WERI-Rb-1 (cell line): Measurements from ENCODE around the gene TIPARP.

Experiments
- DNase-seq: peaks from one replicate; pipeline ENCODE4 v3.0.0-alpha.2; 2020
- H3K27ac ChIP-seq: fragments of 250-450 bp; sonication (Bioruptor Pico); 2 replicates; pipeline ENCODE4 v1.5.1; 2020; ENCODE audit warnings: mild to moderate bottlenecking, moderate library complexity
- H3K27me3 ChIP-seq: fragments of 250-450 bp; sonication (Bioruptor Pico); 2 replicates; pipeline ENCODE4 v1.5.1; 2021; ENCODE audit warnings: mild to moderate bottlenecking, low read depth, moderate library complexity; ENCODE audit not compliant: insufficient read depth, severe bottlenecking
- H3K36me3 ChIP-seq: fragments of 250-450 bp; sonication (Bioruptor Pico); 2 replicates; pipeline ENCODE4 v1.5.1; 2020; ENCODE audit warnings: mild to moderate bottlenecking, moderate library complexity
- H3K4me3 ChIP-seq: 2 replicates; pipeline ENCODE4 v1.5.1; 2011; ENCODE audit warnings: low read depth, mild to moderate bottlenecking, control low read depth, low read length
- H3K9me3 ChIP-seq: fragments of 250-450 bp; sonication (Bioruptor Pico); 2 replicates; pipeline ENCODE4 v1.5.1; 2021; ENCODE audit warnings: mild to moderate bottlenecking, moderate library complexity; ENCODE audit not compliant: severe bottlenecking
- TF ChIP-seq, protein P1 (sequence below): IDR thresholded peaks from 2 replicates; pipeline ENCODE4 v1.5.1; 2011; ENCODE audit warnings: low read depth, mild to moderate bottlenecking, control low read depth, inconsistent platforms, low read length

The TIPARP gene

DNA sequence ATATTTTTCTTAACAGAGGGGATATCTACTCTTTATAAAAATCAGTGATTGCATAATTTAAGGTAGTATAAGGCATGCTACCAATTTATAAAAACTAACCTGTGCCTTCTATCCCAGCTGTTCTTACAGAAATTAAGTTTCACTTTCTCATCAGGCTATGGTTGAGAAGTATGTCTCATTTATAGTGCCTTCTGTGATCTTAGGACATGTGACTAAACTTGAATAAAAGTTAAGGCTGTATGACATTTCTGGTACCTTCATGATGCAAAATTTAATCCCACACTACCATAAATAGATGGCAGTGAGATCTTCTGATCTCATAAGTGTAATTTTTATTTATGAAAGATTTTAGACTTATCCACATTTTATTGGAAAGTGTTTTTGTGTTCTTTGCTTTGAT is 12.6 kb downstream of the TIPARP start:
- Histone ChIP-seq H3K27ac (no peak overlapping the region), H3K9me3 (no peaks in the 10 kb centered on the region), H3K27me3 (no peaks in the 10 kb centered on the region), H3K36me3 (peaks cover 7% of the 10 kb centered on the region), H3K4me3 (no peak overlapping the region)
- no peak for DNase-seq
- TF ChIP-seq, protein P1, sequence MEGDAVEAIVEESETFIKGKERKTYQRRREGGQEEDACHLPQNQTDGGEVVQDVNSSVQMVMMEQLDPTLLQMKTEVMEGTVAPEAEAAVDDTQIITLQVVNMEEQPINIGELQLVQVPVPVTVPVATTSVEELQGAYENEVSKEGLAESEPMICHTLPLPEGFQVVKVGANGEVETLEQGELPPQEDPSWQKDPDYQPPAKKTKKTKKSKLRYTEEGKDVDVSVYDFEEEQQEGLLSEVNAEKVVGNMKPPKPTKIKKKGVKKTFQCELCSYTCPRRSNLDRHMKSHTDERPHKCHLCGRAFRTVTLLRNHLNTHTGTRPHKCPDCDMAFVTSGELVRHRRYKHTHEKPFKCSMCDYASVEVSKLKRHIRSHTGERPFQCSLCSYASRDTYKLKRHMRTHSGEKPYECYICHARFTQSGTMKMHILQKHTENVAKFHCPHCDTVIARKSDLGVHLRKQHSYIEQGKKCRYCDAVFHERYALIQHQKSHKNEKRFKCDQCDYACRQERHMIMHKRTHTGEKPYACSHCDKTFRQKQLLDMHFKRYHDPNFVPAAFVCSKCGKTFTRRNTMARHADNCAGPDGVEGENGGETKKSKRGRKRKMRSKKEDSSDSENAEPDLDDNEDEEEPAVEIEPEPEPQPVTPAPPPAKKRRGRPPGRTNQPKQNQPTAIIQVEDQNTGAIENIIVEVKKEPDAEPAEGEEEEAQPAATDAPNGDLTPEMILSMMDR = no peak

DNA sequence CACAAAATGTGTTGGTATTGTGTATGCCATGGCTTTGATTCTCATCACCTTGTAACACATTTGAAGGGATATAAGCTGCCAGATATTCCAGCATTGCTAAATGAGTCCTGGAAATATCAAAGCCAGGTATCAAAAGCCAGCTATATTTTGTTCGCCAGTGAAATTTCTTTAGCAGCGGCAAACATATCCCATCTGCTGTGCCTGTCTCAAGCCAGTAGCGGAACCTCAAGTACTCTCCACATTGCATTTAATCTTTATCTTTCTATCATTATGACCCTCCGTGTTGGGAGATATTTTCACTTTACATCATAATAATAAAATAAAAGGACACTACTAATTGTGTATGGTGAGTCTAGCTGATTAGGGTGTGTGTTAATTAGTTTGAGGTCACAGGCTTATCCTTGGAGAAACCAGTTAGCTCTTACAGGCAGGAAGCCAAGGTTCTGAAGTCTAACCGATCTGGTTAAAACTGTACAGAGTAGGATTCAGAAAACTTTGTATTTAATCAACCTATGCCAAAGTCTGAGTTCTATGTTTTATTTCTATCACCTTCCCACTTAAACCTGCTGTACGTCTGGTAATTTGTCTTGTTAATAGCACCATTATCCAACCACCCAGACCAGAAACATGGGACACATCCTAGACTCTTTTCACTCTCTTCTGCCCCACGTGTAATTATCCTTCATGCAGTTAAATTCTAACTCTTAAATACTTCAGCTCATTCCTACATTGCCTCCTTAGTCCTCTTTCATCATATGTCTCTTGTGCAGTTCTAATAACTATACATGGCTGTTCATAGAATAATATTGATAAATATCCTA is 14.5 kb downstream of the TIPARP start:
- Histone ChIP-seq H3K4me3 (no peak overlapping the region), H3K36me3 (peaks cover 7% of the 10 kb centered on the region), H3K27ac (no peak overlapping the region), H3K9me3 (no peaks in the 10 kb centered on the region), H3K27me3 (no peaks in the 10 kb centered on the region)
- DNase-seq = no peak
- TF ChIP-seq, protein P1 = no peak

DNA sequence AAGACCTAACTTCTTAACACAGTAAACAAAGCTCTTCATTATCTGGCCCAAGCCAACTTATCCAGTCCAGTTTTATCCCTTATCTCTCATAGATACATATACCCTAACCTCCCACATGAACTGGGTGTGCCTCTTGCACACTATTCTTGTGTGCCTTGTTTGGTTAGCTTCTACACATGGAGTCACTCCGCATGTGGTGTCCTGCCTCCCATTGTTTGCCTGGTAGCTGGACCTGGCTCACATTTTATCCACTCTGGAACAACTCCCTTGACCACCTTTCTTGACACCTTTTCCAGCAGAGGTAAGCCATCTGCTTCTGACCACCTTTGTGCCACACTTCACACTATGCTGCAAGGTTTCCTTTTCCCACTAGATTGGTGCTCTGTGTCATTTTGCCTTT is 15.2 kb downstream of the TIPARP start:
- no peaks in the 10 kb centered on the region for H3K27me3 ChIP-seq
- H3K36me3 ChIP-seq = peaks cover 14% of the 10 kb centered on the region
- H3K4me3 ChIP-seq = no peak overlapping the region
- H3K9me3 ChIP-seq = no peaks in the 10 kb centered on the region
- TF ChIP-seq, protein P1 = no peak
- no peak overlapping the region for H3K27ac ChIP-seq
- DNase-seq = no peak

DNA sequence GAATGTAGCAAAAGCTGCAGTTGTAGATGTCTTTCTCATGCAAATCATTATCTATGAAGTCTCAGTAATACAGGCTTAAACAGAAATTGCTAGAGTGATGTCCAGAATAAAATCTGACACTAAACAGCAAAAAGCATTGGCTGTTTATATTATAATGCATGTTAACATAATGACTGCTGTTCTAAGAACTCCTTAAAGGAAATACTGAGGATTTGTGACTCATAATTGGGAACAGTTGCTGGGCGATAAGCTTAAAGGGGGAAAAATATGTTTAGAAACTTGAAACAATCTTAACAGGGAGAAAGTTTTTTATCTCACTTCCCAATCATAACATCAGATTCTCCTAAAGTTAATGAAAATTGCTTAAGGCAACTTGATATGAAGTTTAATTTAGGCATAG is 17.5 kb downstream of the TIPARP start:
- Histone ChIP-seq H3K4me3 (no peak overlapping the region), H3K27me3 (no peaks in the 10 kb centered on the region), H3K27ac (no peak overlapping the region), H3K9me3 (no peaks in the 10 kb centered on the region), H3K36me3 (peaks cover 34% of the 10 kb centered on the region)
- no peak for DNase-seq
- TF ChIP-seq, protein P1 = no peak

DNA sequence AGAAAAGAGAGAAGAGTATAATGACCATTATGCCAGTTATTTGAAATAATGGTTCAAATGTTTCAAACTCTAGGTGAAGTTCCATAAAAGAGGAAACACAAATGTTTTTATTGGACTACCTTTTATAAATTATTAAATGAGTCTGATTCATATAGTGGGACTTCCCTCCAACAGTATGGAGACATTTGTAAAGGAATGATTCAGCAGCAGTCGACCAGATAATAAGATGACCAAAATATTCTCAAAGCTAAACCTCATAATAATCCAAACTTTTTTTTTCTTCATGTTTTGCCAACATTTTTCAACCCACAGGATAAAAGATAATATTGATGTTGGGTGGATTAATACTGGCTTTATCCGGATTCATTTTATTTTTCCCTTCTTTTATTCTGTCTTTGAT is 18.8 kb downstream of the TIPARP start:
- no peak for DNase-seq
- Histone ChIP-seq H3K27me3 (no peaks in the 10 kb centered on the region), H3K27ac (no peak overlapping the region), H3K9me3 (no peaks in the 10 kb centered on the region), H3K36me3 (peaks cover 42% of the 10 kb centered on the region), H3K4me3 (no peak overlapping the region)
- TF ChIP-seq, protein P1 = no peak

GRCh38 chr3:156694536-156694935 is 20.1 kb downstream of the TIPARP start:
- TF ChIP-seq, protein P1 = no peak
- H3K36me3 ChIP-seq = peaks cover 49% of the 10 kb centered on the region
- no peaks in the 10 kb centered on the region for H3K27me3 ChIP-seq
- H3K9me3 ChIP-seq = no peaks in the 10 kb centered on the region
- H3K27ac ChIP-seq = no peak overlapping the region
- DNase-seq = no peak
- no peak overlapping the region for H3K4me3 ChIP-seq
